G401 (cell line): ENCODE data around the gene NEURL3. TPM values are rescaled to one million over a fixed set of nuclear protein-coding genes. Genes with fewer than 3 reads are reported as not detected.
"Not testable (repeated sequence)": the region's sequence is repeated elsewhere in the genome, so short reads cannot be mapped to it uniquely, and the experiment has no call there.

Experiments
- DNase-seq: peaks from one replicate; pipeline ENCODE4 v3.0.0-alpha.2; 2015; ENCODE audit warnings: low spot score
- in situ Hi-C: cut with HindIII; loops from 2 replicates; pipeline ENCODE4 v1.10.0; 2016; ENCODE audit warnings: low sequenced_read_pairs, mixed read lengths
- total RNA-seq: library from RNA; depleted of rRNA; stranded (reverse); fragments of >200 nt; shearing (Covaris generic); gene quantifications from 2 replicates; pipeline ENCODE4 v1.2.3, GENCODE V29; 2014

Gene NEURL3
- total RNA-seq, 1 experiment from 2014 or later = not detected

- in situ Hi-C loops = loop anchor here (10.0 kb wide), 1 partner anchor 107 kb away; no protein-coding TSS in a partner anchor
- DNase-seq = no peak
Measured at GRCh38 chr2:96511851-96512250, 6.7 kb upstream of the NEURL3 start.

- in situ Hi-C loops = loop anchor here (10.0 kb wide), 1 partner anchor 106 kb away; no protein-coding TSS in a partner anchor
- DNase-seq = no peak
Measured at GRCh38 chr2:96510931-96511595, 5.9 kb upstream of the NEURL3 start.

GRCh38 chr2:96509847-96510230 is 4.7 kb upstream of the NEURL3 start:
- DNase-seq = no peak
- in situ Hi-C loops = loop anchor here (10.0 kb wide), 1 partner anchor 105 kb away; no protein-coding TSS in a partner anchor

GRCh38 chr2:96509114-96509846 is 4.1 kb upstream of the NEURL3 start:
- DNase-seq = peak; percentile 90
- in situ Hi-C loops = no loop called here

- in situ Hi-C loops = no loop called here
Measured at GRCh38 chr2:96508521-96509113, 3.5 kb upstream of the NEURL3 start.

GRCh38 chr2:96507957-96508520 is 2.9 kb upstream of the NEURL3 start:
- in situ Hi-C loops = no loop called here
- DNase-seq = peak; percentile 65

More at GRCh38 chr2:96508521-96509113, 3.5 kb upstream of the NEURL3 start:
- DNase-seq = no peak

- in situ Hi-C loops = no loop called here
- no peak for DNase-seq
Measured at GRCh38 chr2:96506907-96507240, 1.7 kb upstream of the NEURL3 start.

GRCh38 chr2:96506016-96506906 is 1.1 kb upstream of the NEURL3 start:
- in situ Hi-C loops = no loop called here
- DNase-seq = no peak

- DNase-seq = no peak
- in situ Hi-C loops = no loop called here
Measured at GRCh38 chr2:96503637-96504243, 1.4 kb downstream of the NEURL3 start.

- DNase-seq = no peak
- in situ Hi-C loops = no loop called here
Measured at GRCh38 chr2:96502891-96503636, 2.1 kb downstream of the NEURL3 start.

- peak; percentile 38 for DNase-seq
- in situ Hi-C loops = no loop called here
Measured at GRCh38 chr2:96501886-96502810, 3.0 kb downstream of the NEURL3 start.

GRCh38 chr2:96501471-96501874 is 3.7 kb downstream of the NEURL3 start:
- DNase-seq = no peak
- in situ Hi-C loops = no loop called here

GRCh38 chr2:96500385-96501066 is 4.6 kb downstream of the NEURL3 start:
- in situ Hi-C loops = no loop called here

GRCh38 chr2:96499061-96499960 is 5.8 kb downstream of the NEURL3 start:
- in situ Hi-C loops = no loop called here
- peak; percentile 86 for DNase-seq

More at GRCh38 chr2:96500385-96501066, 4.6 kb downstream of the NEURL3 start:
- DNase-seq = no peak

- in situ Hi-C loops, DNase-seq: not testable (repeated sequence)
Measured at GRCh38 chr2:96498611-96499010, 6.5 kb downstream of the NEURL3 start.
